HG02759 (cell line): Measurements from ENCODE around the gene POU3F1.

Source experiments
- ATAC-seq: cut with Tn5 transposase; IDR thresholded peaks from one replicate; pipeline ENCODE4 v1.9.1; 2021; ENCODE audit warnings: mild to moderate bottlenecking, moderate library complexity; ENCODE audit not compliant: unreplicated experiment

POU3F1 gene

GRCh38 chr1:38074302-38074677, 27.7 kb upstream of the POU3F1 start:
- ATAC-seq = no peak

GRCh38 chr1:38073534-38074301, 27.1 kb upstream of the POU3F1 start:
- ATAC-seq = no peak

GRCh38 chr1:38072858-38073257, 26.3 kb upstream of the POU3F1 start:
- no peak for ATAC-seq

DNA sequence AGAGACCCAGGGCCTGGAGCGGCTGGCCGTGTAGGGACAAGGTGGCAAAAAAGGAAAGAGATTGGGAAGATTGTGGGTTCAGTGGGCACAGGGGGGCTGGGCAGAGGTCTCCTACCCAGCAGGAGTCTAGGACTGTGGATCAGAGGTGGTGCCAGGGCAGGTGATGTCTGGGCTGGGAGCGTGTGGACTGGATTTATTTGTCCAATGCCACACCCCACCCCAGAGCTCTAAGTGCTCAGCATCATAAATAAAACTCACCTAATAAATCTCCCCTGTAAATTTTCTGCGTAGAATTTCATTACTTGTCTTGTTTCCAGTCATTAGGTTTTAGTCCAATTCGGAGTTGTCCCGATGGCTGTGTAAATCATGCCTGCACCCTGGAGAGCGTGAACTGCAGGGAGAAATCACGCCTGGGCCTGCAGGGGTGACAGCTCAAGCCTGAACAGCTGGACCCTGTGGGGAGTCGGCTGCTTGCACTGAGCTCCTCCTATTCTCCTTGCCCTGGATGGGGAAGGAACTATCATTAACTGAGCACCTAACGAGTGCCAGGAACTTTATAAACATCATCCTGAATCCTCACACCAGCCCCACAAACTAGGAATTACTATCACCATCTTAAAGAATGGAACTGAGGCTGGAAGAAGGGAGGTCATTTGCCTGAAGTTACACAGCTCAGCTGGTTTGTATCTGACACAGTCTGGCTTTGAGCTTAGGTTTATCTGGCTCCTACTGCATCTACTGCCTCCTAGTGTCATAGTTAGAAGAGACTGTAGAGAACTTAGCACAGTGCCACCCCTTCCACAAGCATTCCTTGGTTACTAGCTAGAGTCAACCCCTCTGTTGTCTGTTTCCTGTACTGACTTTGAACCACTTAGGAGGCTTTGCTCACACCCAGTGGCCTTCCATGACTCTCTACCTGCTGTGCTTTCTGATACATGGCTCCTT, 25.0 kb upstream of the POU3F1 start:
- no peak for ATAC-seq

DNA sequence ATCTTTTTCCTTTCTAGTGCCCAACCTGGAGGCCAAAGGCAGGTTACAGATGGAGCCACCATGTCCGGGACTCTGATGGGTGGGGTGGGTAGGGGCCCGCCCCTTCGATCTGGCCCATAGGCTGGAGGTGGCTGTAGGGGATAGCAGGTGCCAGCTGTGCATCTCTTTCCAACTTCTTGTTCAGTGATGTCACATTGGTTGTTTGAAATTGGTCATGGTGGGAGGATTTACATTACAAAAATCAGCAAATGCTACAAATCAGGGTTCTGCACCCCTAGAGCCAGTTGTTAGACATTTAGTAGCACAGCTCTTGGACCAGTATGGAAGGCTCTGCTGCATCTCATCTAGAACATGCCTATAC, 22.4 kb upstream of the POU3F1 start:
- no peak for ATAC-seq

DNA sequence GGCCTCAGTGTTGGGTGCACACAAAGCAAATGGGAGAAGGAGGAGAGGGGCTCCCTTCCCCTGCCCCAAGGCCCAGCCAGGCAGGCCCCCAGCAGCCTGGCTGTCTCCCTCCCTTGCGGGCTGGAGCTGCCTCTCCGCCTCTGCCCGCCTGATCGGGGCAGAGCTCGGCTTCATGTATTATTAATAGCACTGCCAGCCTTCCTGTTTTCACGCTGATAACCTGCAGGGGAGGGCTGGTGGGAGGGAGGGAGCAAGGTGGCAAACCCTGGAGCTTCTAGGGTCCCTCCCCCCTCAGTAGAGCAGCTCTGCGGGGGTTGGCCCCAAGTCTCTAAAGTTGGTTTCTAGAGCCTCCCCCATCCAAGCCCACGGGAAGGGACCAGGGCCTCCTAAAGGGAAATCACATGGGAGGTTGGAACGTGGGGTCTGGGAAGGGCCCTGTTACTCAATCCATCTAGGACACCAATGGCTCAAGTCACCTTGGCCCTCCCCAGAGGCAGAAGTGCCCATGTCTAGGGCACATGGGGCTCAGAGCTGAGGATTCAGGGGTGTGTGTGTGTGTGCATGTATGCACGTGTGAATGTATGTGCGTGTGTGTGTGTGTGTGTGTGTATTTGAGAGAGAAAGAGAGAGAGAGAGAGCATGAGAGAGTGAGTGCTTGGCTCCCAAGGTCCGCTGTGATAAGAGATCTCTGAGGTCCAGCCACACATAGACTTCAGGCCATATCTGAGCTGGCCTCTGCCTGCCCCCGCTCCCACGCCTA, 21.8 kb upstream of the POU3F1 start:
- no peak for ATAC-seq

- no peak for ATAC-seq
Measured at GRCh38 chr1:38064197-38064903, 17.8 kb upstream of the POU3F1 start.

GRCh38 chr1:38063616-38064015, 17.0 kb upstream of the POU3F1 start:
- no peak for ATAC-seq

DNA sequence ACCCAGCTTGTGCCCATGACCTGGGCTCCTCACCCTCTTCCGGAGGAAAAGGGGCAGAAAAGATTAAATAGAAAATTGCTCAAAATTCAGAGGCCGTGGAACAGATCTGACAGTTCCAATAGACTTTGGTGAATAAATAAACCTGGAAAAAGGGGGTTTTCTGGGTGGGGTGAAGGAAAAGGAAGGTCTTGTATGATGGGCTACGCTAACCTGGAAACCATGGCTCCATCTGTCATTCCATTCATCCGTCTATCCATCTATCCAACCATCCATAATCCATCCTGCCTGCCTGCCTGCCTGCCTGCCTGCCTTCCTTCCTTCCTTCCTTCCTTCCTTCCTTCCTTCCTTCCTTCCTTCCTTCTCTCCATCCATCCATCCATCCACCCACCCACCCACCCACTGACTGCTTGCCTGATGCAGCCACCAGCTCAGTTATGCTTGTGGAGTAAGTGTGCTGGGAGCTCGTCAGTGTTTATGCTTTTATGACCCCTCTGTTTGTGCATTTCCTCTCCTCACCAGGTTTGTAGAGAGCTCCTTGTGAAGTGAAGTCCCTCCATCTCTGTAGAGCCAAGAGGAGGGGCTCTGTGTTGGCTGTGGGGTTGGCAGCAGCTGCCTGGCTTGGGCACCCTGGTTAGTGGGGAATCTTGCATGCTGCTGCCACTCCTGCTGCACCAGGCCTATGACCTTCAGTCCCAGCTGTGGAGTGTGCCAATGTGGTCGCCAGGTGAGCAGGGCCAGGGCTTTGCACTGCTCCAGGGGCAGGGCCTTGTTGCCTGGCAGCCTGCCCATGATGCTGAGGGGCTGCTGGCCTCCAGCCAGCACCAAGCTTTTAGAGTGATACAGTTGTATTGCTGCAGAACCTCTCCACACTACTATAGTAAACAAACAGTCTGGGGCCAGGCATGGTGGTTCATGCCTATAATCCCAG, 16.0 kb upstream of the POU3F1 start:
- no peak for ATAC-seq

- ATAC-seq = peak; percentile 73
Measured at GRCh38 chr1:38061883-38062328, 15.3 kb upstream of the POU3F1 start.

DNA sequence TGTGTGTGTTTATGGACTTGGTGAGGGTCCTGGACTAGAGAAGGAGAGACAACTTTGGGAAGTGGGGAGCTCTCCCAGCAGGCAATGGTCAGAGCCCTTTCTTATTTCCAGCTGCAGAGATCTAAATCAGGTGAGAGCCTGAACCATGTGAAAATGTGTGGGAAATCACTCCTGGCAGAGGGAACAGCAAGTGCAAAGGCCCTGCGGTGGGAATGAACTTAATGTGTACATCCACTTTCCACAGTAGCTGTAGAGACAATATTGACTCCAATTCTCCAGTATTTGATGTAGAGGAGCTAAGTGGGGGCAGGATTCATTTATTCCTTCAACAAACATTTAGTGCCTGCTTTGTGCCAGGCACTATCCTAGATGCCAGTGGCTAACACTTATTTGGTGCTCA, 14.7 kb upstream of the POU3F1 start:
- no peak for ATAC-seq

DNA sequence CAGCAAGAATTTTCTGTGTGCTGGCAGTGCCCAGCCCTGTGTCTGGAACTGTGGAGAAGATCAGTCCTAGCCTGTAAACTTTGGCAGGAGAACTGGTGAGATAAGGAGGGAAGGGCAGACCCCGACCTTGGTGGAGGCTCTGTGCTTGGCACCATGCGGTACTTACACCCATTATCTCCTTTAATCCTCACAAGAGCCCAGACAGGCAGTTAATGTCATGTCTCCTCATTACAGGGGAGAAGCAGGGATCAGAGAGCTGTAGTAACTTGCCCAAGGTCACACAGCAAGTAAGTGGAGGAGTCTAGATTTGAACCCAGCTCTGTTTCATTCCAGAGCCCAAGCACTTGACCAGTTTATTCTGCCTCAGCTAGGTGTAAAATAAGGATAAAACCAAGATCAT, 13.9 kb upstream of the POU3F1 start:
- no peak for ATAC-seq

- no peak for ATAC-seq
Measured at GRCh38 chr1:38059635-38060250, 13.2 kb upstream of the POU3F1 start.

DNA sequence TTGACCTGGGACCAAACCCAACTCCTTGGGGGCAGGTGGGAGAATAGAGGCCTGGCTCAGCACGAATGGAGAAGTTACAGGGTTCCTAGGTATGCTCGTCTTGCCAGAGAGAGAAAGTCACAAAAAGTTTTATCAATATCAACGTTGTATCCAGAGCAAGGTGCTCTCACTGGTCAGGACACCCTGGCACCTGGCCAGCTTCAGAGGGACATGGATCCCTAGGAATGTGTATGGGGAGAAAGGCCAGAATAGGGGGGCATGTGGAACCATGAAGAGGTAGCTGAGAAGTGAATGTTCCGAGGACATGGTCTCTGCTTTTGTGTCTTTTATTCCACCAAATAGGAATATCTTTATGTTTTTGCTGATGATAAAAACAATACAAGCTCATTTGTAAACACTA, 9.4 kb upstream of the POU3F1 start:
- no peak for ATAC-seq

GRCh38 chr1:38055398-38055797, 8.8 kb upstream of the POU3F1 start:
- ATAC-seq = no peak

DNA sequence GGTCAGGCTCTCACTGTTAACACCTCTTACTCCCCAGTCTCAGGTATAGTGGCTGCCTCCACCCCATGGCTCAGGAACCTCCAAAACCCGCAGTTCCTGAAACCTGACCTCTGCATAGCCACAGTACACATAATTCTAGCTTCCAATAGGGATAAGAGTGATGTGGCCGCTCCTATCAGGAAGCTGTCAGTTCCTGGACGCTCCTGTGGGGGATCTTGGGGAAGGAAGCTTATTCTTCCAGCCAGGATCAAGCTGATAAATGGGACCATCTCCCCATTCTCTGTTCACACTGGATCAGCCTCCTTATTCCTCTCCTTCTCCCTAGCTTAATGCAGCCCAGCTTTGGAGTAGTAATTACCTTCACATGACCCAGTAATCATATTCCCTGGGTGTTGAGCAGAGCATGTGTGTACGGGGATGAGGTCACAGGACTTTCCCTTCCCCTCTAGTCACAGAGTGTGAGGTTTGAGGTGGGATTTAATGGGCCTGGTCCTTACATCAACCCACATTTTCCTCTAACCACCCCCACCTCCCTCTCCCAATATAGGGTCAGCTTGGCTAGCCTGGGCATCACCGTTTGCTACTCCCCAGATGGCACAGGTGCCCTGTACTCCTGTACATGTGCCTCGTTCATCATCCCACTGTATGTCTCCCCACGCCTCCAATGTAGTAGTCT, 7.0 kb upstream of the POU3F1 start:
- ATAC-seq = no peak

GRCh38 chr1:38052750-38053415, 6.3 kb upstream of the POU3F1 start:
- ATAC-seq = peak; percentile 75

- ATAC-seq = no peak
Measured at GRCh38 chr1:38051079-38051543, 4.5 kb upstream of the POU3F1 start.
